22Rv1 (cell line): Measurements from ENCODE around the gene IQSEC3.

ENCODE experiments used
- ZFX ChIP-seq: fragments of 450-650 bp; IDR thresholded peaks from 2 replicates; pipeline ENCODE4 v1.6.1; 2017; ENCODE audit warnings: antibody characterized with exemption, borderline replicate concordance
- TF ChIP-seq, protein P1 (sequence below): fragments of 450-650 bp; IDR thresholded peaks from 2 replicates; pipeline ENCODE4 v1.5.1; 2017; ENCODE audit warnings: mild to moderate bottlenecking

DNA sequence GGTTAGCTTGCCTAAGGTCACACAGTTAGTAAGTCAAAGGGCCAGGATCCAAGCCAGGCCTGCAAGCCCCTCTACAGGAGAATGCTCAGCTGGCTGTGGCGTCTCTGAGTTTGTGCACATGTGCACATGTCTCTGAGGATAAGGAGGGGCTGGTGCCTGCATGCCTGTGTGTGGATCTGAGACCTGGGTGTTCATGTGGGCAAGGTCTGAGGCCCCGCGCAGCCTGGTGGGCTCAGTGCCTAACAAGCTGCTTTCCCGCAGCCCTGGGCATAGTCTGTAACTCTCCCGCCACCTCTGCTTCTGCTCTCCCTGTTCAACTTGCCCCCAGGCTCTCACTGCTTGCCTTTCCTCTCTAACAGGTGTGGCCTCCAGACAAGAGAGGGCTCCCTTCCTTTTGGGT, 151.7 kb downstream of the IQSEC3 start:
- TF ChIP-seq, protein P1, sequence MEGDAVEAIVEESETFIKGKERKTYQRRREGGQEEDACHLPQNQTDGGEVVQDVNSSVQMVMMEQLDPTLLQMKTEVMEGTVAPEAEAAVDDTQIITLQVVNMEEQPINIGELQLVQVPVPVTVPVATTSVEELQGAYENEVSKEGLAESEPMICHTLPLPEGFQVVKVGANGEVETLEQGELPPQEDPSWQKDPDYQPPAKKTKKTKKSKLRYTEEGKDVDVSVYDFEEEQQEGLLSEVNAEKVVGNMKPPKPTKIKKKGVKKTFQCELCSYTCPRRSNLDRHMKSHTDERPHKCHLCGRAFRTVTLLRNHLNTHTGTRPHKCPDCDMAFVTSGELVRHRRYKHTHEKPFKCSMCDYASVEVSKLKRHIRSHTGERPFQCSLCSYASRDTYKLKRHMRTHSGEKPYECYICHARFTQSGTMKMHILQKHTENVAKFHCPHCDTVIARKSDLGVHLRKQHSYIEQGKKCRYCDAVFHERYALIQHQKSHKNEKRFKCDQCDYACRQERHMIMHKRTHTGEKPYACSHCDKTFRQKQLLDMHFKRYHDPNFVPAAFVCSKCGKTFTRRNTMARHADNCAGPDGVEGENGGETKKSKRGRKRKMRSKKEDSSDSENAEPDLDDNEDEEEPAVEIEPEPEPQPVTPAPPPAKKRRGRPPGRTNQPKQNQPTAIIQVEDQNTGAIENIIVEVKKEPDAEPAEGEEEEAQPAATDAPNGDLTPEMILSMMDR = no peak
- TF ChIP-seq ZFX = no peak
